ENCODE data around the gene SEM1. TPM values are rescaled to one million over a fixed set of nuclear protein-coding genes. Genes with fewer than 3 reads are reported as not detected.
"Not testable (repeated sequence)": the region's sequence is repeated elsewhere in the genome, so short reads cannot be mapped to it uniquely, and the experiment has no call there.

SEM1 gene
- total RNA-seq, 4 donors from 2014 or later, result 3.3 to 39.2 (median 27.8) TPM

- no peak for TF ChIP-seq POLR2A (IDR thresholded peaks at IDR 0.05)
- TF ChIP-seq CTCF (IDR thresholded peaks at IDR 0.05), result no peak
- no peak for DNase-seq
- intact Hi-C loops (cut with DNase I; ENCODE audit: low total_unique reads), result no loop called here
Measured at GRCh38 chr7:96728139-96728538, 18.5 kb upstream of the SEM1 start.

DNA sequence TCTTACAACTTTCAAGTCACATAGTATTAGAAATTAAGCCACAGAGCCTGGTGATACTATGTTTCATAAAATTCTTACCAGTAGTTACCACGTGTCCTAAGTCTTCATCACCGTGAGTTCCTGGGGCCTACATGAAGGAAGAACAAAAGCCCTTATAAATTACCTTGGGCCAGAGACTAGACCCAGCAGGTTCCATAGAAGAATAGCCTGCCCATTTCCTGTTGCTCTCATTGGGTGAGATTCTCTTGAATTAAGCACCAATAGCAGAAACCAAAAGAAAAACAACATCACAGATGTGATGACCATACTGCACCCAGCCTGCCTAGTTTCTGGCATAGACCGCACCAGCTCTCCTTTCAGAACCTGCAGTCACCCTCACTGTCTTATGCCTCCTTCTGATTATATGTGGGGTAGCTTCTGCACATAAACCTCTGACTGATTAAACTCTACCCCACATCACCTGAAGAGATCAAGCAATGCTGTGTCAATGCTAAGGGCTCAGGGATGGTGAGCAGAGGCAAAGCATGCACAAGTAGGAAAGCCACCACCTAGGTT, 18.0 kb upstream of the SEM1 start:
- H3K9me3 ChIP-seq, result no peaks in the 10 kb centered on the region
- no peak overlapping the region for H3K4me3 ChIP-seq
- H3K27me3 ChIP-seq, result no peaks in the 10 kb centered on the region
- H3K36me3 ChIP-seq, result no peaks in the 10 kb centered on the region
- TF ChIP-seq CTCF (IDR thresholded peaks at IDR 0.05), result no peak
- no peak for TF ChIP-seq POLR2A (IDR thresholded peaks at IDR 0.05)
- no peak overlapping the region for H3K27ac ChIP-seq
- no peak for DNase-seq
- H3K4me1 ChIP-seq, result no peaks in the 10 kb centered on the region
- intact Hi-C loops (cut with DNase I; ENCODE audit: low total_unique reads), result no loop called here

More at GRCh38 chr7:96728139-96728538, 18.5 kb upstream of the SEM1 start:
- Histone ChIP-seq H3K27me3 (no peaks in the 10 kb centered on the region), H3K36me3 (no peaks in the 10 kb centered on the region), H3K27ac (no peak overlapping the region), H3K4me1 (no peaks in the 10 kb centered on the region), H3K9me3 (no peaks in the 10 kb centered on the region), H3K4me3 (no peak overlapping the region)

- no peak for DNase-seq
- no peak for TF ChIP-seq CTCF (IDR thresholded peaks at IDR 0.05)
- TF ChIP-seq POLR2A (IDR thresholded peaks at IDR 0.05), result no peak
- H3K4me3 ChIP-seq, result no peak overlapping the region
- H3K27me3 ChIP-seq, result no peaks in the 10 kb centered on the region
- intact Hi-C loops (cut with DNase I; ENCODE audit: low total_unique reads), result no loop called here
- no peak overlapping the region for H3K27ac ChIP-seq
- no peaks in the 10 kb centered on the region for H3K4me1 ChIP-seq
- no peaks in the 10 kb centered on the region for H3K36me3 ChIP-seq
- no peaks in the 10 kb centered on the region for H3K9me3 ChIP-seq
Measured at GRCh38 chr7:96723622-96724021, 14.0 kb upstream of the SEM1 start.

- H3K9me3 ChIP-seq; intact Hi-C loops (cut with DNase I; ENCODE audit: low total_unique reads); H3K4me1 ChIP-seq; H3K27me3 ChIP-seq; H3K36me3 ChIP-seq; H3K27ac ChIP-seq; H3K4me3 ChIP-seq; DNase-seq: not testable (repeated sequence)
Measured at GRCh38 chr7:96722928-96723327, 13.3 kb upstream of the SEM1 start.

DNA sequence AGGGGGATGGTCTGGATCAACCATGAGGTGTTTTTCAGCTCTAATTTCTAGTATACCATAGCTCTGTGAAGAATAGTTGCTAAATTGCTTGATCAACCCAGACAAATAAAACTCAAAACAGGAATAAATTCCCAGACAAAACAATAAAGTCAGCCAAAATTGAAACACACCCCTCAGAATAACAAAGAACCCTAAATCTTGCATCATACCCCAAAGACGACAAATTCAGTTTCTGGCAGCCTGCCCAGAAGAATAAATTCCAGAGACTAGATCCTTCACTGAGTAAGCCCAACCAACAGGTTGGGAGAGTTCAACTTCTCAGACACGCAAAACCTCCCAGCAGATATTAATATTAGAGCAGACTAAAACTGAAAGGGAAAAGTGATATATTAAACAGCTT, 11.2 kb upstream of the SEM1 start:
- DNase-seq, result no peak
- Histone ChIP-seq H3K27ac (no peak overlapping the region), H3K4me1 (no peaks in the 10 kb centered on the region), H3K36me3 (no peaks in the 10 kb centered on the region), H3K9me3 (no peaks in the 10 kb centered on the region), H3K27me3 (no peaks in the 10 kb centered on the region), H3K4me3 (no peak overlapping the region)
- intact Hi-C loops (cut with DNase I; ENCODE audit: low total_unique reads), result no loop called here
- no peak for TF ChIP-seq POLR2A (IDR thresholded peaks at IDR 0.05)

DNA sequence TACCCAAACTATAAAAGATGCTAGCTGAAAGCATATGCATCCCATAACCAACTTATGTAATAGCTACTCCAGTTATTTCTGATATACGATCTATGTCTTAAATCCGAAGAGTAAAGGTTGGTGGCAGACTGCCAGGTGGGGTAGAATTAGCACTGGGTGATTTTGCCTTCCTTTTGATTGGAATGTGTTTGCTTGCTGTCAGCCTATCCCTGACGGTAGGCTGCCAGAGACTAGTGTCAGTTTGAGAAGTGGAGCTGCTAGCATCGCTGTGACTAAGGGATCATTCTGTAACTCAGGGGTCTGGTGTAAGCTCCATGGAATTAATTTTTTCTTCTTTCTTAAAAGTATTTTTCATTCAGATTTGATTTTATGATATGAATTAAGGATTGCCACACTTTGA, 9.5 kb upstream of the SEM1 start:
- intact Hi-C loops (cut with DNase I; ENCODE audit: low total_unique reads), result no loop called here
- no peaks in the 10 kb centered on the region for H3K27me3 ChIP-seq
- H3K36me3 ChIP-seq, result no peaks in the 10 kb centered on the region
- no peak overlapping the region for H3K27ac ChIP-seq
- no peaks in the 10 kb centered on the region for H3K9me3 ChIP-seq
- TF ChIP-seq CTCF (IDR thresholded peaks at IDR 0.05) (no peak), POLR2A (IDR thresholded peaks at IDR 0.05) (no peak)
- no peak overlapping the region for H3K4me3 ChIP-seq
- H3K4me1 ChIP-seq, result no peaks in the 10 kb centered on the region
- DNase-seq, result no peak

All from uterus (tissue), 4 donors.